Transverse colon (tissue), 4 donors: ENCODE data around the gene OPN3. TPM values are rescaled to one million over a fixed set of nuclear protein-coding genes. Genes with fewer than 3 reads are reported as not detected.
A peak's percentile ranks its signal among the peaks of the same experiment; 100 is the strongest.

Experiments used
- DNase-seq: peaks from one replicate; pipeline ENCODE4 v3.0.0-alpha.2; 2019
- H3K27ac ChIP-seq, 4 donors: fragments of 200-600 bp; sonication (generic); 2 replicates each; pipeline ENCODE4 v1.5.1; 2016 to 2018; ENCODE audit warnings: inconsistent platforms in 4 of 4
- H3K27me3 ChIP-seq: fragments of 200-600 bp; sonication (generic); 2 replicates; pipeline ENCODE4 v1.5.1; 2017; ENCODE audit warnings: inconsistent platforms
- H3K36me3 ChIP-seq, 4 donors: fragments of 200-600 bp; sonication (generic); 2 replicates each; pipeline ENCODE4 v1.5.1; 2017 to 2019; ENCODE audit warnings: inconsistent platforms in 4 of 4
- H3K4me1 ChIP-seq, 4 donors: fragments of 200-600 bp; sonication (generic); 2 replicates each; pipeline ENCODE4 v1.5.1; 2017 to 2020; ENCODE audit warnings: inconsistent platforms in 4 of 4
- H3K4me3 ChIP-seq, 4 donors: fragments of 200-600 bp; sonication (generic); 1 replicate in 1 of 4; 2 replicates in 3 of 4; pipeline versions ENCODE4 v1.5.1 to v1.6.1; 2017 to 2019; ENCODE audit warnings: inconsistent platforms in 4 of 4
- H3K9me3 ChIP-seq, 2 donors: fragments of 200-600 bp; sonication (generic); 2 replicates each; pipeline ENCODE4 v1.5.1; 2017 to 2019; ENCODE audit warnings: inconsistent platforms in 2 of 2
- CTCF ChIP-seq, 5 experiments: fragments of 200-600 bp in 3 of 5; fragments of 450-650 bp in 2 of 5; sonication (generic) in 3 of 5; IDR thresholded peaks; 1 replicate in 2 of 5; 2 replicates in 3 of 5; pipeline ENCODE4 v1.5.1; 2016 to 2017; ENCODE audit warnings: antibody characterized with exemption in 5 of 5, inconsistent platforms in 3 of 5, mild to moderate bottlenecking in 2 of 5, moderate library complexity in 1 of 5
- EP300 ChIP-seq: sonication (generic); formaldehyde crosslinking; IDR thresholded peaks from one replicate; pipeline ENCODE4 v1.6.1; 2017; ENCODE audit warnings: antibody characterized with exemption, low read depth
- POLR2A ChIP-seq: fragments of 450-650 bp; IDR thresholded peaks from one replicate; pipeline ENCODE4 v1.6.1; 2016; ENCODE audit warnings: antibody characterized with exemption, mild to moderate bottlenecking, moderate library complexity
- POLR2AphosphoS5 ChIP-seq, 3 donors: sonication (generic); formaldehyde crosslinking; IDR thresholded peaks; one replicate each; pipeline ENCODE4 v1.6.1; 2016; ENCODE audit warnings: antibody characterized with exemption in 3 of 3
- WGBS, 2 donors: methylation state at CpG; one replicate each; pipeline ENCODE4 v1.1.5; 2018; ENCODE audit warnings: low coverage in 1 of 2; 5-methylcytosine and 5-hydroxymethylcytosine counted together
- in situ Hi-C, 4 donors: fragments of 200-750 bp; cut with MboI; loops; one replicate each; pipeline versions ENCODE4 v1.15.0 to v1.15.1; 2017; ENCODE audit warnings: low sequenced_read_pairs in 3 of 4, low pct_ligation_motif_present in 1 of 4, low pct_unique_long_range_greater_than_20kb in 1 of 4
- intact Hi-C: fragments of 100-400 bp; cut with DNase I; formaldehyde crosslinking; loops from one replicate; pipeline ENCODE4 v1.15.1; 2023; ENCODE audit warnings: low total_unique reads
- total RNA-seq, 4 donors: library from RNA; depleted of rRNA; stranded (reverse); fragments of >200 nt; gene quantifications; one replicate each; pipeline ENCODE4 v1.1.0, GENCODE V29; 2016

Gene OPN3
- total RNA-seq, 4 donors from 2014 or later, result 23.5 to 107 (median 49.3) TPM

- intact Hi-C loops, result no loop called here
- peak; percentile 35 for DNase-seq
- in situ Hi-C loops, result loop anchor here in 3 of 4 donors (25.0 kb wide), 2 partner anchors 227 to 377 kb away; partner anchors contain the start of genes EXO1 (in 2 of the 3) and MAP1LC3C (in 2 of the 3)
Observed at GRCh38 chr1:241610056-241610815, 29.9 kb downstream of the OPN3 start.

GRCh38 chr1:241608379-241609033 lies 31.7 kb downstream of the OPN3 start:
- in situ Hi-C loops (loop anchor here in 3 of 4 donors (25.0 kb wide), 2 partner anchors 229 to 379 kb away; partner anchors contain the start of genes EXO1 (in 2 of the 3) and MAP1LC3C (in 2 of the 3)), intact Hi-C loops (no loop called here)
- Histone ChIP-seq H3K36me3 (no peaks in the 10 kb centered on the region), H3K4me3 (no peak overlapping the region), H3K9me3 (no peaks in the 10 kb centered on the region), H3K4me1 (peaks cover 0 to 27% (median 12%) of the 10 kb centered on the region in 4 donors), H3K27ac (no peak overlapping the region), H3K27me3 (no peaks in the 10 kb centered on the region)
- no peak for DNase-seq
- 45 to 56% methylated on average over 3 of the region's 3 CpGs for WGBS, 2 donors
- TF ChIP-seq POLR2AphosphoS5 (IDR thresholded peaks at IDR 0.05) (no peak), CTCF (IDR thresholded peaks at IDR 0.05) (no peak), POLR2A (no peak), EP300 (no peak)

More at GRCh38 chr1:241610056-241610815, 29.9 kb downstream of the OPN3 start:
- peak in 1 of 3 donors; percentile 25 for TF ChIP-seq POLR2AphosphoS5 (IDR thresholded peaks at IDR 0.05)
- no peak for TF ChIP-seq CTCF (IDR thresholded peaks at IDR 0.05)
- TF ChIP-seq POLR2A, result no peak
- H3K4me1 ChIP-seq, result peaks cover 0 to 38% (median 12%) of the 10 kb centered on the region in 4 donors
- H3K4me3 ChIP-seq, result no peak overlapping the region
- WGBS, 2 donors, result 28 to 37% methylated on average over 8 of the region's 8 CpGs
- no peaks in the 10 kb centered on the region for H3K27me3 ChIP-seq
- H3K36me3 ChIP-seq, result no peaks in the 10 kb centered on the region
- no peak overlapping the region for H3K27ac ChIP-seq
- no peaks in the 10 kb centered on the region for H3K9me3 ChIP-seq

- intact Hi-C loops, result no loop called here
- in situ Hi-C loops, result loop anchor here in 3 of 4 donors (25.0 kb wide), 2 partner anchors 230 to 380 kb away; partner anchors contain the start of genes EXO1 (in 2 of the 3) and MAP1LC3C (in 2 of the 3)
Observed at GRCh38 chr1:241607497-241607896, 32.7 kb downstream of the OPN3 start.

More at GRCh38 chr1:241607497-241607896, 32.7 kb downstream of the OPN3 start:
- Histone ChIP-seq H3K36me3 (no peaks in the 10 kb centered on the region), H3K4me1 (peaks cover 0 to 25% (median 12%) of the 10 kb centered on the region in 4 donors), H3K9me3 (no peaks in the 10 kb centered on the region), H3K4me3 (no peak overlapping the region), H3K27me3 (no peaks in the 10 kb centered on the region), H3K27ac (no peak overlapping the region)
- TF ChIP-seq CTCF (IDR thresholded peaks at IDR 0.05) (no peak), EP300 (no peak), POLR2AphosphoS5 (IDR thresholded peaks at IDR 0.05) (no peak), POLR2A (no peak)
- no peak for DNase-seq
